ENCODE results near the gene HAGHL. TPM values are rescaled to one million over a fixed set of nuclear protein-coding genes. Genes with fewer than 3 reads are reported as not detected.

The HAGHL gene
- total and polyA plus RNA-seq, 2 donors from 2014 or later: 7.5 to 18.0 TPM

- FAIRE-seq (no peak), DNase-seq (peak in 1 of 5 donors; percentile 43)
- no peak for TF ChIP-seq CTCF (IDR thresholded peaks at IDR 0.05; ENCODE audit: borderline replicate concordance, extremely low read depth, insufficient read depth)
- H3K27ac ChIP-seq (ENCODE audit: low read depth in 2 of 2, low read length in 2 of 2): no peak overlapping the region
- no peaks in the 10 kb centered on the region for H3K9me3 ChIP-seq (ENCODE audit: control insufficient read depth in 2 of 3, insufficient read depth in 1 of 3, low read length in 3 of 3)
- H3K4me1 ChIP-seq (ENCODE audit: control insufficient read depth in 2 of 3, insufficient read depth in 2 of 3, low read depth in 1 of 3, low read length in 3 of 3): no peaks in the 10 kb centered on the region
- no peak overlapping the region for H3K4me3 ChIP-seq (ENCODE audit: low read length in 3 of 3)
- H3K27me3 ChIP-seq (ENCODE audit: control insufficient read depth, insufficient read depth, low read length): no peaks in the 10 kb centered on the region
- H3K9ac ChIP-seq (ENCODE audit: low read length in 3 of 3): no peak overlapping the region
- no peaks in the 10 kb centered on the region for H3K36me3 ChIP-seq (ENCODE audit: control insufficient read depth in 2 of 3, insufficient read depth in 3 of 3, low read length in 3 of 3)
- intact Hi-C loops (cut with DNase I): no loop called here
These were observed 21.3 kb downstream of the HAGHL start for GRCh38 chr16:747978-748746.

DNA sequence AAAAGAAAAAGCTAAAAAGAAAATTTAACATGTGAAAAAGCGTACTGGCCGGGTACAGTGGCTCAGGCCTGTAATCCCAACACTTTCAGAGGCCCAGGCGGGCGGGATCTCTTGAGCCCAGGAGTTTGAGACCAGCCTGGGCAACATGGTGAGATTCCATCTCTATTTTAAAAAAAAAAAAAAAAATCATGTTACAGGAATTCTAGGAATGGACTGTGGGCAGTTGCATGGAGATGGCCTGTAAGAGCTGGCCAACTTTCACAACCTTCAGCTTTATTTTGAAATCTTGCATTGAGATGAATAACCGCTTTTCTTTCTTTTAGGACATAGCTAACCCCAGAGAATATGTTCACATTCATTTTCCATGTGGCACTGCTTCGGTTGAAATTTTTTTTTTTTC lies 22.1 kb downstream of the HAGHL start:
- Histone ChIP-seq H3K4me1 (ENCODE audit: control insufficient read depth in 2 of 3, insufficient read depth in 2 of 3, low read depth in 1 of 3, low read length in 3 of 3) (no peaks in the 10 kb centered on the region), H3K9me3 (ENCODE audit: control insufficient read depth in 2 of 3, insufficient read depth in 1 of 3, low read length in 3 of 3) (no peaks in the 10 kb centered on the region), H3K27ac (ENCODE audit: low read depth in 2 of 2, low read length in 2 of 2) (no peak overlapping the region), H3K9ac (ENCODE audit: low read length in 3 of 3) (no peak overlapping the region), H3K4me3 (ENCODE audit: low read length in 3 of 3) (no peak overlapping the region), H3K36me3 (ENCODE audit: control insufficient read depth in 2 of 3, insufficient read depth in 3 of 3, low read length in 3 of 3) (no peaks in the 10 kb centered on the region), H3K27me3 (ENCODE audit: control insufficient read depth, insufficient read depth, low read length) (no peaks in the 10 kb centered on the region)
- FAIRE-seq: no peak
- DNase-seq: no peak
- intact Hi-C loops (cut with DNase I): no loop called here
- TF ChIP-seq CTCF (IDR thresholded peaks at IDR 0.05; ENCODE audit: borderline replicate concordance, extremely low read depth, insufficient read depth): no peak

DNA sequence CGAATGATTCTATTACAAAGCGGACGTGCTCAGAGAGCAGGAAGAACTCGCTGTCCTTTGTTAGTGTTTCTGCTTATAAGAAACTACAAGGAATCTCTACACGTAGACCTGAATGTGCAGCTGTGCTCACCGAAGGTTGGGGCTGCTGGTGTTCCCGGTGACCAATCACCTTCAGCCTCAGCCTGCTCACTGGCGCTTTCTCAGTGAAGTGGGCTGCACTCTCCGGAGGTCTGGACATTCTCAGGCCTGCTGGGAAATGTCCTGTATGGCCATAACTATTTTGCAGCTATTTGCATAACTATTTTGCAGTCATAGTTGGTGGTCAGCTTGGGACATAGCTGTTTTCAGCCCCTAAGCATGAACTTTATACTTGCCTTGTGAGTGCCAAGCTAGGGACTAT lies 23.6 kb downstream of the HAGHL start:
- Histone ChIP-seq H3K36me3 (ENCODE audit: control insufficient read depth in 2 of 3, insufficient read depth in 3 of 3, low read length in 3 of 3) (no peaks in the 10 kb centered on the region), H3K9me3 (ENCODE audit: control insufficient read depth in 2 of 3, insufficient read depth in 1 of 3, low read length in 3 of 3) (no peaks in the 10 kb centered on the region), H3K4me3 (ENCODE audit: low read length in 3 of 3) (no peak overlapping the region), H3K27me3 (ENCODE audit: control insufficient read depth, insufficient read depth, low read length) (no peaks in the 10 kb centered on the region), H3K9ac (ENCODE audit: low read length in 3 of 3) (no peak overlapping the region), H3K4me1 (ENCODE audit: control insufficient read depth in 2 of 3, insufficient read depth in 2 of 3, low read depth in 1 of 3, low read length in 3 of 3) (no peaks in the 10 kb centered on the region), H3K27ac (ENCODE audit: low read depth in 2 of 2, low read length in 2 of 2) (no peak overlapping the region)
- FAIRE-seq: no peak
- intact Hi-C loops (cut with DNase I): no loop called here
- no peak for TF ChIP-seq CTCF (IDR thresholded peaks at IDR 0.05; ENCODE audit: borderline replicate concordance, extremely low read depth, insufficient read depth)
- peak in 3 of 5 donors; percentile 52 to 58 (median 57) for DNase-seq
